ENCODE data around the gene PSD. TPM values are rescaled to one million over a fixed set of nuclear protein-coding genes. Genes with fewer than 3 reads are reported as not detected.

The PSD gene
- total RNA-seq, 4 donors from 2014 or later, result 0.22 to 3.4 (median 0.93) TPM

GRCh38 chr10:102450374-102451104 is 32.0 kb upstream of the PSD start:
- Histone ChIP-seq H3K27me3 (no peaks in the 10 kb centered on the region), H3K27ac (peak overlapping the region; percentile 81 to 93 (median 90)), H3K4me1 (peaks cover 16 to 51% (median 16%) of the 10 kb centered on the region in 3 donors), H3K9me3 (no peaks in the 10 kb centered on the region), H3K4me3 (peak overlapping the region; percentile 51 to 95 (median 86)), H3K36me3 (peaks cover 0 to 7% (median 0%) of the 10 kb centered on the region in 3 donors)
- peak; percentile 51 for DNase-seq
- whole genome bisulfite sequencing, 2 donors, result 0% methylated on average over 5 to 6 of the region's 104 CpGs
- intact Hi-C loops (cut with DNase I), result no loop called here
- TF ChIP-seq POLR2A (IDR thresholded peaks at IDR 0.05), result peak in 2 of 4 donors; percentile 64 to 76
- TF ChIP-seq CTCF (IDR thresholded peaks at IDR 0.05), result peak in 1 of 6 experiments; percentile 47

GRCh38 chr10:102450124-102450373 is 31.5 kb upstream of the PSD start:
- Histone ChIP-seq H3K27ac (peak overlapping the region; percentile 81 to 93 (median 90)), H3K36me3 (peaks cover 0 to 2% (median 0%) of the 10 kb centered on the region in 3 donors), H3K9me3 (no peaks in the 10 kb centered on the region), H3K4me3 (peak overlapping the region; percentile 51 to 95 (median 86)), H3K4me1 (peaks cover 16 to 46% (median 16%) of the 10 kb centered on the region in 3 donors), H3K27me3 (no peaks in the 10 kb centered on the region)
- TF ChIP-seq CTCF (IDR thresholded peaks at IDR 0.05) (no peak), POLR2A (IDR thresholded peaks at IDR 0.05) (no peak)
- 0 to 1% methylated on average over 11 of the region's 11 CpGs for WGBS, 2 donors
- intact Hi-C loops (cut with DNase I), result no loop called here
- DNase-seq, result no peak

- Histone ChIP-seq H3K27me3 (no peaks in the 10 kb centered on the region), H3K36me3 (no peaks in the 10 kb centered on the region), H3K4me3 (peak overlapping the region; percentile 51 to 95 (median 86)), H3K27ac (peak overlapping the region; percentile 81 to 93 (median 90)), H3K9me3 (no peaks in the 10 kb centered on the region), H3K4me1 (peaks cover 16 to 41% (median 16%) of the 10 kb centered on the region in 3 donors)
- TF ChIP-seq POLR2A (IDR thresholded peaks at IDR 0.05) (no peak), CTCF (IDR thresholded peaks at IDR 0.05) (no peak)
- intact Hi-C loops (cut with DNase I), result no loop called here
- DNase-seq, result peak; percentile 28
- WGBS, 2 donors, result 5 to 15% methylated on average over 16 to 26 of the region's 30 CpGs
Observed at GRCh38 chr10:102449321-102450123, 30.9 kb upstream of the PSD start.

GRCh38 chr10:102444851-102445250 is 26.3 kb upstream of the PSD start:
- no peak for DNase-seq
- no peaks in the 10 kb centered on the region for H3K9me3 ChIP-seq
- WGBS, 2 donors, result 71 to 79% methylated on average over 2 of the region's 2 CpGs
- TF ChIP-seq POLR2A (IDR thresholded peaks at IDR 0.05) (no peak), CTCF (IDR thresholded peaks at IDR 0.05) (no peak)
- H3K27ac ChIP-seq, result no peak overlapping the region
- no peaks in the 10 kb centered on the region for H3K27me3 ChIP-seq
- intact Hi-C loops (cut with DNase I), result no loop called here
- H3K4me1 ChIP-seq, result peaks cover 0 to 8% (median 0%) of the 10 kb centered on the region in 3 donors
- H3K4me3 ChIP-seq, result no peak overlapping the region
- H3K36me3 ChIP-seq, result no peaks in the 10 kb centered on the region

- H3K9me3 ChIP-seq, result no peaks in the 10 kb centered on the region
- peaks cover 0 to 30% (median 3%) of the 10 kb centered on the region in 3 donors for H3K4me1 ChIP-seq
- DNase-seq, result no peak
- peaks cover 0 to 28% (median 0%) of the 10 kb centered on the region in 4 donors for H3K27me3 ChIP-seq
- intact Hi-C loops (cut with DNase I), result no loop called here
- no peak overlapping the region for H3K27ac ChIP-seq
- WGBS, 2 donors, result 88 to 93% methylated on average over 1 of the region's 1 CpG
- H3K4me3 ChIP-seq, result no peak overlapping the region
- TF ChIP-seq CTCF (IDR thresholded peaks at IDR 0.05) (no peak), POLR2A (IDR thresholded peaks at IDR 0.05) (no peak)
- no peaks in the 10 kb centered on the region for H3K36me3 ChIP-seq
Observed at GRCh38 chr10:102438374-102438773, 19.8 kb upstream of the PSD start.

Measured in esophagus squamous epithelium (tissue), 5 donors.